PC-3 (cell line): ENCODE results near the gene CHPT1. TPM values are rescaled to one million over a fixed set of nuclear protein-coding genes. Genes with fewer than 3 reads are reported as not detected.
"Not testable (repeated sequence)": the region's sequence is repeated elsewhere in the genome, so short reads cannot be mapped to it uniquely, and the experiment has no call there.

Source experiments
- ATAC-seq: fragments of 200-7000 bp; cut with Tn5 transposase; 2 replicates; pipeline ENCODE4 v1.9.1; 2020; ENCODE audit warnings: mild to moderate bottlenecking, moderate library complexity
- BruUV-seq: library from RNA; stranded (reverse); fragments of 400-500 nt; replicated peaks from 2 replicates; lab custom pipeline; 2021; lab: Mats Ljungman, UMichigan
- CTCF ChIA-PET: fragments of 300-600 bp; sonication (Branson Sonifier 250); formaldehyde crosslinking; loops from one replicate; lab custom pipeline; 2022; ENCODE audit warnings: antibody characterized with exemption; lab: Charles Lee
- POLR2A ChIA-PET: fragments of 300-600 bp; sonication (Branson Sonifier 250); formaldehyde crosslinking; loops from one replicate; lab custom pipeline; 2022; ENCODE audit warnings: antibody characterized with exemption; ENCODE audit not compliant: unreplicated experiment; lab: Charles Lee
- DNase-seq: peaks from one replicate; pipeline ENCODE4 v3.0.0-alpha.2; 2015
- H2AFZ ChIP-seq: fragments of 300-600 bp; sonication (generic); 2 replicates; pipeline ENCODE4 v1.6.0; 2016; ENCODE audit warnings: antibody characterized with exemption, low read length
- H3F3A ChIP-seq: fragments of 300-600 bp; sonication (generic); one replicate; pipeline ENCODE4 v1.6.0; 2017; ENCODE audit warnings: antibody characterized with exemption, low read length, control low read depth, mild to moderate bottlenecking; ENCODE audit not compliant: unreplicated experiment
- H3K27ac ChIP-seq: fragments of 300-600 bp; sonication (generic); 2 replicates; pipeline ENCODE4 v1.5.1; 2016; ENCODE audit warnings: mild to moderate bottlenecking, low read length
- H3K27me3 ChIP-seq: fragments of 300-600 bp; sonication (generic); 2 replicates; pipeline ENCODE4 v1.6.1; 2016; ENCODE audit warnings: low read length, mixed read lengths
- H3K36me3 ChIP-seq: fragments of 300-600 bp; sonication (generic); 2 replicates; pipeline ENCODE4 v1.6.1; 2016; ENCODE audit warnings: low read depth, mixed run types, low read length, mixed read lengths
- H3K4me1 ChIP-seq: fragments of 300-600 bp; sonication (generic); 2 replicates; pipeline ENCODE4 v1.5.1; 2016; ENCODE audit warnings: low read length; ENCODE audit not compliant: insufficient read depth
- H3K4me2 ChIP-seq: fragments of 300-600 bp; sonication (generic); 2 replicates; pipeline ENCODE4 v1.6.0; 2016; ENCODE audit warnings: low read length
- H3K4me3 ChIP-seq: fragments of 300-600 bp; sonication (generic); 2 replicates; pipeline ENCODE4 v1.5.1; 2016; ENCODE audit warnings: mild to moderate bottlenecking, low read length, mixed read lengths
- H3K79me2 ChIP-seq: fragments of 300-600 bp; sonication (generic); 2 replicates; pipeline ENCODE4 v1.6.1; 2017; ENCODE audit warnings: low read length, mixed read lengths
- H3K9ac ChIP-seq: fragments of 300-600 bp; sonication (generic); 2 replicates; pipeline ENCODE4 v1.6.0; 2016; ENCODE audit warnings: mild to moderate bottlenecking, low read length
- H3K9me2 ChIP-seq: fragments of 300-600 bp; sonication (generic); replicated peaks from 2 replicates; pipeline ENCODE4 v1.6.1; 2016; ENCODE audit warnings: mixed run types, low read length, mixed read lengths
- H3K9me3 ChIP-seq: fragments of 300-600 bp; sonication (generic); 2 replicates; pipeline ENCODE4 v1.6.1; 2016; ENCODE audit warnings: low read length, mixed read lengths
- H4K20me1 ChIP-seq: fragments of 300-600 bp; sonication (generic); 2 replicates; pipeline ENCODE4 v1.6.1; 2016; ENCODE audit warnings: low read length, mixed read lengths
- CTCF ChIP-seq: fragments of 300-600 bp; sonication (generic); conservative IDR thresholded peaks from 2 replicates; pipeline ENCODE4 v1.5.1; 2017; ENCODE audit warnings: antibody characterized with exemption, low read depth, mild to moderate bottlenecking, low read length
- EZH2 ChIP-seq: fragments of 300-600 bp; sonication (generic); IDR thresholded peaks from one replicate; pipeline ENCODE4 v1.6.1; 2017; ENCODE audit warnings: antibody characterized with exemption, mild to moderate bottlenecking, low read length; ENCODE audit not compliant: unreplicated experiment
- EZH2phosphoT487 ChIP-seq: fragments of 300-600 bp; sonication (generic); IDR thresholded peaks from 2 replicates; pipeline ENCODE4 v1.6.1; 2018; ENCODE audit warnings: mild to moderate bottlenecking, antibody characterized with exemption, low read length, borderline replicate concordance
- intact Hi-C: fragments of 100-400 bp; cut with micrococcal nuclease; formaldehyde crosslinking; loops from 2 replicates; pipeline ENCODE4 v1.9.0; 2023
- total RNA-seq: library from RNA; depleted of rRNA; stranded (reverse); fragments of >200 nt; gene quantifications from 2 replicates; pipeline ENCODE4 v1.2.3, GENCODE V29; 2014

CHPT1 gene
- total RNA-seq, 1 experiment from 2014 or later = 55.3 TPM

- Histone ChIP-seq H3K9me3 (no peaks in the 10 kb centered on the region), H4K20me1 (no peaks in the 10 kb centered on the region), H3K9ac (no peak overlapping the region), H3K27ac (no peak overlapping the region), H3K36me3 (no peaks in the 10 kb centered on the region), H3K79me2 (no peaks in the 10 kb centered on the region), H3F3A (no peaks in the 10 kb centered on the region), H3K27me3 (peaks cover 35% of the 10 kb centered on the region), H3K4me3 (no peak overlapping the region), H3K9me2 (no peaks in the 10 kb centered on the region), H3K4me1 (peaks cover 7% of the 10 kb centered on the region), H3K4me2 (no peak overlapping the region), H2AFZ (no peak overlapping the region)
- ChIA-PET POLR2A (no interaction called here), CTCF (no interaction called here)
- no peak for TF ChIP-seq EZH2phosphoT487
- TF ChIP-seq CTCF = no peak
- TF ChIP-seq EZH2 = no peak
- ATAC-seq (no peak), DNase-seq (no peak)
- intact Hi-C loops = no loop called here
- BruUV-seq = no TSS peak
These were observed 19.4 kb upstream of the CHPT1 start for GRCh38 chr12:101678081-101678480.

GRCh38 chr12:101680240-101680639 is 17.2 kb upstream of the CHPT1 start:
- Histone ChIP-seq H3K4me1 (peaks cover 7% of the 10 kb centered on the region), H3K4me2 (no peak overlapping the region), H3K27me3 (peaks cover 51% of the 10 kb centered on the region), H3K9me3 (no peaks in the 10 kb centered on the region), H2AFZ (no peak overlapping the region), H3K9me2 (no peaks in the 10 kb centered on the region), H3K4me3 (no peak overlapping the region), H3K36me3 (no peaks in the 10 kb centered on the region), H3F3A (no peaks in the 10 kb centered on the region), H4K20me1 (no peaks in the 10 kb centered on the region), H3K9ac (no peak overlapping the region), H3K27ac (no peak overlapping the region), H3K79me2 (no peaks in the 10 kb centered on the region)
- ChIA-PET CTCF (no interaction called here), POLR2A (no interaction called here)
- intact Hi-C loops = no loop called here
- no peak for ATAC-seq
- no peak for TF ChIP-seq EZH2
- no peak for TF ChIP-seq CTCF
- no peak for TF ChIP-seq EZH2phosphoT487
- no TSS peak for BruUV-seq
- no peak for DNase-seq

- H3K79me2 ChIP-seq = no peaks in the 10 kb centered on the region
- no peaks in the 10 kb centered on the region for H4K20me1 ChIP-seq
- no TSS peak for BruUV-seq
- H3K27me3 ChIP-seq = peaks cover 52% of the 10 kb centered on the region
- TF ChIP-seq EZH2phosphoT487 (no peak), EZH2 (no peak), CTCF (no peak)
- H3K4me2 ChIP-seq = no peak overlapping the region
- H3K9me3 ChIP-seq = no peaks in the 10 kb centered on the region
- H3K4me3 ChIP-seq = no peak overlapping the region
- H2AFZ ChIP-seq = no peak overlapping the region
- peaks cover 3% of the 10 kb centered on the region for H3K4me1 ChIP-seq
- no peaks in the 10 kb centered on the region for H3K36me3 ChIP-seq
- ChIA-PET CTCF (no interaction called here), POLR2A (no interaction called here)
- ATAC-seq = no peak
- no peak overlapping the region for H3K27ac ChIP-seq
- no peaks in the 10 kb centered on the region for H3F3A ChIP-seq
- no peaks in the 10 kb centered on the region for H3K9me2 ChIP-seq
- H3K9ac ChIP-seq = no peak overlapping the region
- intact Hi-C loops = no loop called here
- DNase-seq = no peak
These were observed 16.8 kb upstream of the CHPT1 start for GRCh38 chr12:101680647-101681046.

- H3K9ac ChIP-seq, intact Hi-C loops, H2AFZ ChIP-seq, H3K79me2 ChIP-seq, H3F3A ChIP-seq, CTCF ChIA-PET, DNase-seq, BruUV-seq, H3K9me3 ChIP-seq, POLR2A ChIA-PET, H4K20me1 ChIP-seq, H3K36me3 ChIP-seq, H3K4me1 ChIP-seq, H3K4me2 ChIP-seq, H3K27ac ChIP-seq, ATAC-seq, H3K4me3 ChIP-seq, H3K9me2 ChIP-seq: not testable (repeated sequence)
- peaks cover 52% of the 10 kb centered on the region for H3K27me3 ChIP-seq
These were observed 15.8 kb upstream of the CHPT1 start for GRCh38 chr12:101681627-101682026.
